Body of pancreas (tissue), 4 donors: ENCODE measurements around the gene ABHD12. TPM values are rescaled to one million over a fixed set of nuclear protein-coding genes. Genes with fewer than 3 reads are reported as not detected.
A peak's percentile ranks its signal among the peaks of the same experiment; 100 is the strongest.

Source experiments
- ATAC-seq: fragments of 150-250 bp; one replicate; pipeline ENCODE4 v1.9.1; 2016
- DNase-seq, 4 donors: peaks; one replicate each; pipeline ENCODE4 v3.0.0-alpha.2; 2019
- H3K27ac ChIP-seq, 4 donors: fragments of 200-600 bp; sonication (generic); 1 replicate in 3 of 4; 2 replicates in 1 of 4; pipeline versions ENCODE4 v1.5.1 to v1.6.1; 2016 to 2019; ENCODE audit warnings: mild to moderate bottlenecking in 1 of 4, mixed read lengths in 1 of 4, moderate library complexity in 1 of 4
- H3K27me3 ChIP-seq, 2 donors: fragments of 200-600 bp; sonication (generic); one replicate each; pipeline ENCODE4 v1.6.0; 2016; ENCODE audit warnings: mild to moderate bottlenecking in 1 of 2
- H3K36me3 ChIP-seq, 2 donors: fragments of 200-600 bp; sonication (generic); replicated peaks in 1 of 2; 2 replicates each; pipeline ENCODE4 v1.5.1; 2016; ENCODE audit warnings: low read depth in 2 of 2; ENCODE audit not compliant: insufficient read depth in 1 of 2
- H3K4me1 ChIP-seq: fragments of 200-600 bp; sonication (generic); one replicate; pipeline ENCODE4 v1.6.0; 2016
- H3K4me3 ChIP-seq, 2 donors: fragments of 200-600 bp; sonication (generic); 1 replicate in 1 of 2; 2 replicates in 1 of 2; pipeline ENCODE4 v1.5.1; 2016 to 2019
- H3K9me3 ChIP-seq, 3 donors: fragments of 200-600 bp; sonication (generic); 1 replicate in 2 of 3; 2 replicates in 1 of 3; pipeline ENCODE4 v1.5.1; 2016
- POLR2A ChIP-seq, 3 donors: fragments of 450-650 bp; IDR thresholded peaks; one replicate each; pipeline ENCODE4 v1.6.1; 2016; ENCODE audit warnings: antibody characterized with exemption in 3 of 3, mild to moderate bottlenecking in 2 of 3
- WGBS, 2 donors: methylation state at CpG; one replicate each; pipeline ENCODE4 v1.1.5; 2017; 5-methylcytosine and 5-hydroxymethylcytosine counted together
- intact Hi-C: fragments of 100-400 bp; cut with DNase I; formaldehyde crosslinking; loops from one replicate; pipeline ENCODE4 v1.15.1; 2023
- total RNA-seq, 2 donors: library from RNA; depleted of rRNA; stranded (reverse); fragments of >200 nt; gene quantifications; one replicate each; pipeline ENCODE4 v1.1.0, GENCODE V29; 2016
- TF ChIP-seq, protein P1 (sequence below), 7 experiments: fragments of 450-650 bp in 4 of 7; fragments of 200-600 bp in 3 of 7; sonication (generic) in 3 of 7; IDR thresholded peaks; one replicate each; pipeline ENCODE4 v1.5.1; 2016 to 2019; ENCODE audit warnings: antibody characterized with exemption in 7 of 7

The ABHD12 gene
- total RNA-seq, 2 donors from 2014 or later, result 74.7 to 106 TPM

DNA sequence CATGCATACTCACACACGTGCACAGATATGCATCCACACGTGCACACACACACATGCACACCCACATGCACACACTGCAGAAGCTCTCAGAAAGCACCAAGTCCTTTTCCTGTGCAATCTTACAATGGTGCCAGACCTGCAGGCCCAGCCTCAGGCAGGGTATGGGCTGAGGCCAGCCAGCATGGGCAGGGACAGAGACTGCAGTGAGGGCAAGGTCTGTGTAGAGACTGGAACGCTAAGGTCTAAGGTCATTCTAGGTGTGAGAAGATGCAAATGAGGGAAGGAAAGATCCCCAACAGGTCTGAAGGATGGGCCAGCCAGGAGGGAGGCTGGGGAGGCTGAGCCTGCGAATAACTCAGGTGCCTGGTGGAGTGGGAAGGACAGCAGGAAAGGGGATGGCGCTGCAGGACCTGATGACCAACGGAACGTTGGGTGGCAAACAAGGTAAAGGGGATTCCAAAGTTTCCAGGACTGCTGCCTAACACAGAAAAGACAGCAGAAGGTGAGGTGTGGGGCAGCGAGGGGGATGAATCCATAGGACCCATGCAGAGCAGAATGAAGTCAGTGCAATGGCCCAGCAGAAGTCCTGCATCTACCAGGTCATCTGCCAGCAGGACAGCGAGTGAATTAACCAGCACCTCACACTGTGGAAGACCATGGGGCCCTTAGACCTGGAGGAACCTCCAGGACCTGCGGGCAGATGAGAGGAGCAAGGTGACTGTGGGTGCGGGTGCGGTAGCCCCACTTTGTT, 67.0 kb downstream of the ABHD12 start:
- no peak for ATAC-seq
- Histone ChIP-seq H3K27me3 (no peaks in the 10 kb centered on the region), H3K27ac (peak overlapping the region in 1 of 4 donors; percentile 34), H3K9me3 (no peaks in the 10 kb centered on the region), H3K4me3 (no peak overlapping the region), H3K4me1 (no peaks in the 10 kb centered on the region), H3K36me3 (peaks cover 0 to 7% of the 10 kb centered on the region in 2 donors)
- intact Hi-C loops, result no loop called here
- no peak for DNase-seq
- TF ChIP-seq, protein P1, sequence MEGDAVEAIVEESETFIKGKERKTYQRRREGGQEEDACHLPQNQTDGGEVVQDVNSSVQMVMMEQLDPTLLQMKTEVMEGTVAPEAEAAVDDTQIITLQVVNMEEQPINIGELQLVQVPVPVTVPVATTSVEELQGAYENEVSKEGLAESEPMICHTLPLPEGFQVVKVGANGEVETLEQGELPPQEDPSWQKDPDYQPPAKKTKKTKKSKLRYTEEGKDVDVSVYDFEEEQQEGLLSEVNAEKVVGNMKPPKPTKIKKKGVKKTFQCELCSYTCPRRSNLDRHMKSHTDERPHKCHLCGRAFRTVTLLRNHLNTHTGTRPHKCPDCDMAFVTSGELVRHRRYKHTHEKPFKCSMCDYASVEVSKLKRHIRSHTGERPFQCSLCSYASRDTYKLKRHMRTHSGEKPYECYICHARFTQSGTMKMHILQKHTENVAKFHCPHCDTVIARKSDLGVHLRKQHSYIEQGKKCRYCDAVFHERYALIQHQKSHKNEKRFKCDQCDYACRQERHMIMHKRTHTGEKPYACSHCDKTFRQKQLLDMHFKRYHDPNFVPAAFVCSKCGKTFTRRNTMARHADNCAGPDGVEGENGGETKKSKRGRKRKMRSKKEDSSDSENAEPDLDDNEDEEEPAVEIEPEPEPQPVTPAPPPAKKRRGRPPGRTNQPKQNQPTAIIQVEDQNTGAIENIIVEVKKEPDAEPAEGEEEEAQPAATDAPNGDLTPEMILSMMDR (IDR thresholded peaks at IDR 0.05), result no peak
- no peak for TF ChIP-seq POLR2A (IDR thresholded peaks at IDR 0.05)
- 82 to 83% methylated on average over 12 of the region's 12 CpGs for WGBS, 2 donors

DNA sequence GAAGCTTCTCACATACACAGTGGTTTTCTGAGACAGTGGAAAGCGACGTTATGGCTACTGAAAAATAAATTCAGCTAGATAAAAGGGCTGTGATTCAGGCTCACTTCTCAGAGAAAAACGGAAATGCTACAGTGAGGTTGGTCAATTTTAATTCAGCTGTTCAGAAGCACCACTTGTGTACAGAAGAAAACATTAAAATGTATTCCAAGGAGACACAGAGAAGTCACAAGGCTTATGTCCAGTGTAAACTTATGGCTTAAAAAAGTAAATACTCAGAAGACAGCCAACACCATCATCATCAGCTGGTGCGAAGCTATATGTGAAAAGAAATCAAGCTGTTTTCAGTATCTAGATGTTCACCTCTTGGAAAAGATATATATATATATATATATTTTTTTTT, 68.6 kb downstream of the ABHD12 start:
- intact Hi-C loops, result no loop called here
- ATAC-seq (no peak), DNase-seq (no peak)
- H3K27ac ChIP-seq, result peak overlapping the region in 1 of 4 donors; percentile 0
- H3K4me1 ChIP-seq, result peaks cover 7% of the 10 kb centered on the region
- no peaks in the 10 kb centered on the region for H3K9me3 ChIP-seq
- peaks cover 0 to 7% of the 10 kb centered on the region in 2 donors for H3K36me3 ChIP-seq
- WGBS, 2 donors, result 78 to 81% methylated on average over 4 of the region's 4 CpGs
- H3K4me3 ChIP-seq, result no peak overlapping the region
- H3K27me3 ChIP-seq, result no peaks in the 10 kb centered on the region
- TF ChIP-seq POLR2A (IDR thresholded peaks at IDR 0.05), result no peak
- TF ChIP-seq, protein P1 (IDR thresholded peaks at IDR 0.05), result no peak

DNA sequence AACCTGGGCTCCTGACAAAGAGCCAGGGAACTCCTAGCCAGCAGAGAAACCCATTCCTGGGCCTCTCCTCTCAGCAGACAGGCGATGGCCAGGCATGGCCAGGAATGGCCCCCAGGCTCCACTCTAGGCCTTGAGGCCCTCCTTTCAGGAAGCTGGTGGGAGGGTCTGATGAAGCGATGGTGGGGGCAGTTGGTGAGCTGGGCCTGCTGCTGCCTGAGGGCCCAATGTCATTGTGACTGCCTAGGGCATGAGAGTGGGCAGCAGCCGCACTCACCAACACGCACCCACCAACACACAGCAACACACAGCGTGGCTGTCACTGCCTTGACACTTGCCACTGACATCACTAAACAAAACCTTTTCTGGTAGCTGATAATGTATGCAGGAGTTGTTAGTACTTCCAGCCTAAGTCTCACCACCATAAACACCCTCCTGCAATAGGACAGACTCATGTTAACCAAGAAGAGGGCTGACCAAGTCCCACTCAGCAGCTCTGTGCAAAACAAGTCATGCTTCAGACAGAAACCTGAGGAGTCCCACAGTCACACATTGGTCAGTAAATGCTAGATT, 69.3 kb downstream of the ABHD12 start:
- ATAC-seq (no peak), DNase-seq (no peak)
- H3K9me3 ChIP-seq, result no peaks in the 10 kb centered on the region
- intact Hi-C loops, result no loop called here
- 91 to 98% methylated on average over 4 to 5 of the region's 5 CpGs for WGBS, 2 donors
- H3K36me3 ChIP-seq, result peaks cover 0 to 7% of the 10 kb centered on the region in 2 donors
- H3K27me3 ChIP-seq, result no peaks in the 10 kb centered on the region
- TF ChIP-seq POLR2A (IDR thresholded peaks at IDR 0.05), result no peak
- TF ChIP-seq, protein P1 (IDR thresholded peaks at IDR 0.05), result no peak
- H3K4me3 ChIP-seq, result no peak overlapping the region
- peak overlapping the region in 1 of 4 donors; percentile 0 for H3K27ac ChIP-seq
- peaks cover 7% of the 10 kb centered on the region for H3K4me1 ChIP-seq

DNA sequence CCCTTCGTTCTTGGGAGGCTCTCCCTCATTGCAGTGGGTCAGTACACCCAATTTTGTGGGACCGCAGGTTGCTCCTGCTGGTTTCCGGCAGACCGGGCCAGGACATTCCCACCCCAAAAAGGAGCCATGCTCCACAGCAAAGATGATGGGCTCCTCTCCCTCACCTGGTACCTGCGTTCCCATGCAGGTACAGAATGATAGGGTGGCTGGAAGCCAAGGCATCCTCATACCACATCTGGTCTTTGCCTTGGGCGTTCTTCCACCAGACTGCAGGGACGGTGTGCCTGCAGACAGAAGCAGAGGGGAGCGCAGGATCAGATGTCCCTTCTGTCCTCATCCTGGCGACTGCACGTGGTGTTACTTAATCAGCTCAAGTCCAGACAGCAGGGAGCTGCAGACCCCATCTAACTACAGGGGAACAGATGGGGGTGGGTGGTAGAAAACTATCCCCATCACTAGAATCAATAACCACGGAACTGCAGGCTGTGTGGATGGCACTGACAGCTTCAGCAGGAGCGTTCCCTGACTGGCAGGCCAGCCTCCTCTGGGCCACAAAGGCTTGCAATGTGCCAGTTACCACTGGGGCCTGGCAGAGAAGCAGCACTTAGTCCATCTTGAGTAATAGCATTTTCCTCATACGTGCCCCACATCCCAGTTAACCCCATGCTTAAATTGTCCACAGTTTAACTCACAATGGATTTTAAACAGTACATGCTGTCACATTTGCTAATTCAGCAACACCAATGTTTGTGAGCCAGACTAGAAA, 70.4 kb downstream of the ABHD12 start:
- 69 to 89% methylated on average over 4 to 13 of the region's 13 CpGs for WGBS, 2 donors
- peaks cover 7% of the 10 kb centered on the region for H3K4me1 ChIP-seq
- intact Hi-C loops, result no loop called here
- H3K27me3 ChIP-seq, result no peaks in the 10 kb centered on the region
- no peak for TF ChIP-seq POLR2A (IDR thresholded peaks at IDR 0.05)
- TF ChIP-seq, protein P1 (IDR thresholded peaks at IDR 0.05), result no peak
- no peak overlapping the region for H3K27ac ChIP-seq
- H3K36me3 ChIP-seq, result peaks cover 0 to 7% of the 10 kb centered on the region in 2 donors
- no peaks in the 10 kb centered on the region for H3K9me3 ChIP-seq
- ATAC-seq (no peak), DNase-seq (peak in 1 of 4 donors; percentile 5)
- no peak overlapping the region for H3K4me3 ChIP-seq
